OCI-LY1 (cell line): ENCODE measurements around the gene MIX23.

Experiments
- H2AFZ ChIP-seq: fragments of 200-600 bp; sonication (generic), shearing (Covaris generic); 2 replicates; pipeline ENCODE4 v1.6.0; 2014; ENCODE audit warnings: antibody characterized with exemption, mild to moderate bottlenecking, low read length
- H3F3A ChIP-seq: fragments of 200-600 bp; sonication (generic), shearing (Covaris generic); 2 replicates; pipeline ENCODE4 v1.6.0; 2014; ENCODE audit warnings: mild to moderate bottlenecking, antibody characterized with exemption, low read length, moderate library complexity; ENCODE audit not compliant: insufficient read depth
- H3K27ac ChIP-seq: fragments of 200-600 bp; sonication (generic); 2 replicates; pipeline ENCODE4 v1.5.1; 2014; ENCODE audit warnings: low read length, mixed run types, mild to moderate bottlenecking, low read depth; ENCODE audit not compliant: poor library complexity, severe bottlenecking
- H3K27me3 ChIP-seq: fragments of 200-600 bp; sonication (generic); 2 replicates; pipeline ENCODE4 v1.6.0; 2014; ENCODE audit warnings: antibody characterized with exemption, mild to moderate bottlenecking, low read length, moderate library complexity; ENCODE audit not compliant: insufficient read depth
- H3K36me3 ChIP-seq: fragments of 200-600 bp; sonication (generic); 2 replicates; pipeline ENCODE4 v1.6.1; 2014; ENCODE audit warnings: mild to moderate bottlenecking, antibody characterized with exemption, low read length, moderate library complexity, mixed read lengths; ENCODE audit not compliant: insufficient read depth
- H3K4me1 ChIP-seq: fragments of 200-600 bp; sonication (generic); 2 replicates; pipeline ENCODE4 v1.5.1; 2014; ENCODE audit warnings: mild to moderate bottlenecking, low read length, moderate library complexity; ENCODE audit not compliant: insufficient read depth, severe bottlenecking
- H3K4me2 ChIP-seq: fragments of 200-600 bp; sonication (generic), shearing (Covaris generic); 2 replicates; pipeline ENCODE4 v1.6.1; 2014; ENCODE audit warnings: low read length
- H3K4me3 ChIP-seq: fragments of 200-600 bp; sonication (generic); 2 replicates; pipeline ENCODE4 v1.5.1; 2014; ENCODE audit warnings: low read length, low read depth, mild to moderate bottlenecking, mixed read lengths; ENCODE audit not compliant: poor library complexity, severe bottlenecking
- H3K79me2 ChIP-seq: fragments of 200-600 bp; shearing (Covaris generic); 2 replicates; pipeline ENCODE4 v1.6.1; 2016; ENCODE audit warnings: mixed run types, low read length, mixed read lengths; ENCODE audit not compliant: insufficient read depth
- H3K9ac ChIP-seq: fragments of 200-600 bp; sonication (generic), shearing (Covaris generic); 2 replicates; pipeline ENCODE4 v1.6.1; 2014; ENCODE audit warnings: mild to moderate bottlenecking, low read length, mixed read lengths
- H3K9me2 ChIP-seq: fragments of 200-600 bp; sonication (generic), shearing (Covaris generic); 2 replicates; pipeline ENCODE4 v1.6.1; 2014; ENCODE audit warnings: low read depth, mild to moderate bottlenecking, low read length, mixed read lengths
- H3K9me3 ChIP-seq: fragments of 200-600 bp; shearing (Covaris generic); 2 replicates; pipeline ENCODE4 v1.6.1; 2014; ENCODE audit warnings: low read length, mixed read lengths
- H4K20me1 ChIP-seq: fragments of 200-600 bp; sonication (generic), shearing (Covaris generic); 2 replicates; pipeline ENCODE4 v1.6.0; 2016; ENCODE audit warnings: mild to moderate bottlenecking, low read length; ENCODE audit not compliant: insufficient read depth
- EZH2 ChIP-seq: fragments of 200-600 bp; sonication (generic), shearing (Covaris generic); IDR thresholded peaks from 2 replicates; pipeline ENCODE4 v1.8.0; 2017; ENCODE audit warnings: borderline replicate concordance, mixed run types, mild to moderate bottlenecking, antibody characterized with exemption, low read length, moderate library complexity, mixed read lengths
- TF ChIP-seq, protein P1 (sequence below): fragments of 200-600 bp; sonication (generic), shearing (Covaris generic); IDR thresholded peaks from 2 replicates; pipeline ENCODE4 v1.5.1; 2017; ENCODE audit warnings: mild to moderate bottlenecking, antibody characterized with exemption, low read length, moderate library complexity, mixed read lengths

The MIX23 gene

GRCh38 chr3:122313281-122313680 is 69.8 kb downstream of the MIX23 start:
- H3F3A ChIP-seq: no peaks in the 10 kb centered on the region
- no peaks in the 10 kb centered on the region for H3K36me3 ChIP-seq
- H3K4me1 ChIP-seq: no peaks in the 10 kb centered on the region
- H3K9me2 ChIP-seq: no peaks in the 10 kb centered on the region
- no peak overlapping the region for H3K4me3 ChIP-seq
- H3K27ac ChIP-seq: no peak overlapping the region
- H3K4me2 ChIP-seq: no peak overlapping the region
- H4K20me1 ChIP-seq: no peaks in the 10 kb centered on the region
- H3K27me3 ChIP-seq: peaks cover 5% of the 10 kb centered on the region; the same call in 1 of the 2 replicates
- no peaks in the 10 kb centered on the region for H3K79me2 ChIP-seq
- H2AFZ ChIP-seq: no peak overlapping the region
- H3K9me3 ChIP-seq: no peaks in the 10 kb centered on the region
- TF ChIP-seq, protein P1, sequence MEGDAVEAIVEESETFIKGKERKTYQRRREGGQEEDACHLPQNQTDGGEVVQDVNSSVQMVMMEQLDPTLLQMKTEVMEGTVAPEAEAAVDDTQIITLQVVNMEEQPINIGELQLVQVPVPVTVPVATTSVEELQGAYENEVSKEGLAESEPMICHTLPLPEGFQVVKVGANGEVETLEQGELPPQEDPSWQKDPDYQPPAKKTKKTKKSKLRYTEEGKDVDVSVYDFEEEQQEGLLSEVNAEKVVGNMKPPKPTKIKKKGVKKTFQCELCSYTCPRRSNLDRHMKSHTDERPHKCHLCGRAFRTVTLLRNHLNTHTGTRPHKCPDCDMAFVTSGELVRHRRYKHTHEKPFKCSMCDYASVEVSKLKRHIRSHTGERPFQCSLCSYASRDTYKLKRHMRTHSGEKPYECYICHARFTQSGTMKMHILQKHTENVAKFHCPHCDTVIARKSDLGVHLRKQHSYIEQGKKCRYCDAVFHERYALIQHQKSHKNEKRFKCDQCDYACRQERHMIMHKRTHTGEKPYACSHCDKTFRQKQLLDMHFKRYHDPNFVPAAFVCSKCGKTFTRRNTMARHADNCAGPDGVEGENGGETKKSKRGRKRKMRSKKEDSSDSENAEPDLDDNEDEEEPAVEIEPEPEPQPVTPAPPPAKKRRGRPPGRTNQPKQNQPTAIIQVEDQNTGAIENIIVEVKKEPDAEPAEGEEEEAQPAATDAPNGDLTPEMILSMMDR: no peak
- no peak for TF ChIP-seq EZH2
- H3K9ac ChIP-seq: no peak overlapping the region

- Histone ChIP-seq H3K27me3 (peaks cover 5% of the 10 kb centered on the region; the same call in 1 of the 2 replicates), H3K4me3 (no peak overlapping the region), H3K27ac (no peak overlapping the region), H3K36me3 (no peaks in the 10 kb centered on the region), H3K9me2 (no peaks in the 10 kb centered on the region), H3K9me3 (no peaks in the 10 kb centered on the region), H2AFZ (no peak overlapping the region), H4K20me1 (no peaks in the 10 kb centered on the region), H3K79me2 (no peaks in the 10 kb centered on the region), H3K4me2 (no peak overlapping the region), H3K4me1 (no peaks in the 10 kb centered on the region), H3F3A (no peaks in the 10 kb centered on the region), H3K9ac (no peak overlapping the region)
- TF ChIP-seq EZH2: no peak
- TF ChIP-seq, protein P1: no peak
These were observed 70.2 kb downstream of the MIX23 start for GRCh38 chr3:122312826-122313225.

DNA sequence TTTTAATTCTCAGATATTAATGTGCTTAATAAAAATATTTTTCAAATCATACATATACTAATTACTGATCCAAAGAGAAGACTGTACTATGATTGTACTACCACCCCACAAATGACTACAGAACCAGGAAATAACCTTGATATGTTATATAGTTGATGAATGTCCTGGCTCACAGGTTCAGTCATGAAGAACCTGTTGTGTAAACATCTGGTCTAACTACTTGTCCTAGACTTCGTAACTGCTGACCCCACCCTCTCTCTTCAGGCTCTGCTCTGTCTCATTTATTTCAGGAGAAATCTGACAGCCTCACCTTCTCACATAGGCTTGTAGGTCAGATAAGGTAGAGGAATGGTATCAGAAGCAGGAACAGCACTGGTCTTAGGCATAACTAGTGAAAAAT is 72.7 kb downstream of the MIX23 start:
- no peaks in the 10 kb centered on the region for H3K9me3 ChIP-seq
- no peak overlapping the region for H2AFZ ChIP-seq

More for the DNA sequence above, 72.7 kb downstream of the MIX23 start:
- no peak for TF ChIP-seq EZH2
- TF ChIP-seq, protein P1: no peak
- no peaks in the 10 kb centered on the region for H3K36me3 ChIP-seq
- H3K4me3 ChIP-seq: no peak overlapping the region
- H3K4me2 ChIP-seq: no peak overlapping the region
- peaks cover 5% of the 10 kb centered on the region; the same call in 1 of the 2 replicates for H3K27me3 ChIP-seq
- H3K9me2 ChIP-seq: no peaks in the 10 kb centered on the region
- no peak overlapping the region for H3K9ac ChIP-seq
- H3K4me1 ChIP-seq: no peaks in the 10 kb centered on the region
- no peaks in the 10 kb centered on the region for H4K20me1 ChIP-seq
- no peaks in the 10 kb centered on the region for H3F3A ChIP-seq
- no peaks in the 10 kb centered on the region for H3K79me2 ChIP-seq
- no peak overlapping the region for H3K27ac ChIP-seq
